Activated T-cell treated with anti-CD3 and anti-CD28 coated beads, Interleukin-2, amount 50 U/mL, for 48 hours (primary cell): ENCODE results near the gene HEBP2.
"Not testable (repeated sequence)": the region's sequence is repeated elsewhere in the genome, so short reads cannot be mapped to it uniquely, and the experiment has no call there.

Source experiments
- DNase-seq, 2 experiments: peaks; one replicate each; pipeline ENCODE4 v3.0.0-alpha.2; 2020

Gene HEBP2, protein sequence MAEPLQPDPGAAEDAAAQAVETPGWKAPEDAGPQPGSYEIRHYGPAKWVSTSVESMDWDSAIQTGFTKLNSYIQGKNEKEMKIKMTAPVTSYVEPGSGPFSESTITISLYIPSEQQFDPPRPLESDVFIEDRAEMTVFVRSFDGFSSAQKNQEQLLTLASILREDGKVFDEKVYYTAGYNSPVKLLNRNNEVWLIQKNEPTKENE

DNA sequence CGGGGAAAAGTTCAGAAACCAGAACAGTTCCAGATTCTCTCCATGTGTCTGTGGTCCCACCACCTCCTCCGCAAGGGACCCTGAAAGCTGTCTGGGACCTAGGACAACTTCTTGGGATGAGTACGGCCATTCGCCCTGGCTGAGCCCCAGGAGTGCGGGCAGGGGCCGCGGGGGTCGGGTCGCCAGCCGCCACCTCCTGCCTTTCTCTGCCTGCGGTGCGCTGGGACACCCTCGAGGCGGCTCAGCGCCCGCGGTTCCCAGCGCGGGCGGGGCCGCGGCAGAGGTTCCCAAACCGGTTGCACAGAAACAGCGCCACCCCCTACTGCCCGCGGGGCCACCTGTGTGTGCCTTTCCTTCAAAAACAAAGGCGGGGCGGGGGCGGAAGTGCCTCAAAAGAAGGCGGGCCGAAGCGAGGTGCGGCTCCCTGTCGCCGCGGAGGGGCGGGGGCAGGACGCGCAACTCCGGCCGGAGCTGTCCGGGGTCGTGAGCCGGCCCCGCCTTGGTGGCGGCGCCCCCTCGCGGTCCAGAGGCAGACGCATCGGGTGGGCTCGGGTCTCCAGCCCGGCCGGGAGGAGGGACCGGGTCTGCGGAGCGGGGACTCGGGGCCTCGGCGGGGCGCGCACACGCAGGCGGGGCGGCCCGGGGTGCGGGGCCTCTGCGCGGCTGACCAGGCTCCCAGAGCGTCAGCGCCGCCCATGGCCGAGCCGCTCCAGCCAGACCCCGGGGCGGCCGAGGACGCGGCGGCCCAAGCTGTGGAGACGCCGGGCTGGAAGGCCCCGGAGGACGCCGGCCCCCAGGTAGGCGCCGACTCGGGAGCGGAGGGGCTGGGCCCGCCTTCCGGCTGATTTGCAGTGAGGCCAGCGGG, at the start of gene HEBP2:
TSS of gene HEBP2 (plus strand) at position 423 of the 865 bp plus-strand sequence. CDS start at position 696, 273 bp downstream.
- DNase-seq, result peak; percentile 86 to 88

DNA sequence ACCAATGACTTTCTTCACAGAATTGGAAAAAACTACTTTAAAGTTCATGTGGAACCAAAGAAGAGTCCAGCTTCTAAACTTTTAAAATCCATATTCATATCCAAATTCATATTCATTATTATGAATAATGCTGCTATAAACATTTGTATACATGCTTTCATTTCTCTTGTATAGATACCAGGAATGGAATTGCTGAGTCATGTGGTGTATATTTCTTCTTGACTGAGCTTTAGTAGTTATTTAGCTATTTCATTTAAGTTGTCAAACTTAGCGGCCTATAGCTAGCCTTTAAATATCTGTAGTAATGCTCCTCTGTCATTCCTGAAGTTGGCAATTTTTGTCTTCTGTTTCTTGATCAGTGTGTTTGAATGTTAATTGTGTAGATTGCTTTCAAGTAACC, 46.1 kb upstream of the HEBP2 start:
- no peak for DNase-seq

DNA sequence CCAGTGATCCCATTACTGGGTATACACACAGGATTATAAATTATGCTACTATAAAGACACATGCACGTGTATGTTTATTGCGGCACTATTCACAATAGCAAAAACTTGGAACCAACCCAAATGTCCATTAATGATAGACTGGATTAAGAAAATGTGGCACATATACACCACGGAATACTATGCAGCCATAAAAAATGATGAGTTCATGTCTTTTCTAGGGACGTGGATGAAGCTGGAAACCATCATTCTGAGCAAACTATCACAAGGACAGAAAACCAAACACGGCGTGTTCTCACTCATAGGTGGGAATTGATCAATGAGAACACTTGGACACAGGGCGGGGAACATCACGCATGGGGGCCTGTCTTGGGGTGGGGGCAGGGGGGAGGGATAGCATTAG, 35.3 kb upstream of the HEBP2 start:
- not testable (repeated sequence) for DNase-seq

DNA sequence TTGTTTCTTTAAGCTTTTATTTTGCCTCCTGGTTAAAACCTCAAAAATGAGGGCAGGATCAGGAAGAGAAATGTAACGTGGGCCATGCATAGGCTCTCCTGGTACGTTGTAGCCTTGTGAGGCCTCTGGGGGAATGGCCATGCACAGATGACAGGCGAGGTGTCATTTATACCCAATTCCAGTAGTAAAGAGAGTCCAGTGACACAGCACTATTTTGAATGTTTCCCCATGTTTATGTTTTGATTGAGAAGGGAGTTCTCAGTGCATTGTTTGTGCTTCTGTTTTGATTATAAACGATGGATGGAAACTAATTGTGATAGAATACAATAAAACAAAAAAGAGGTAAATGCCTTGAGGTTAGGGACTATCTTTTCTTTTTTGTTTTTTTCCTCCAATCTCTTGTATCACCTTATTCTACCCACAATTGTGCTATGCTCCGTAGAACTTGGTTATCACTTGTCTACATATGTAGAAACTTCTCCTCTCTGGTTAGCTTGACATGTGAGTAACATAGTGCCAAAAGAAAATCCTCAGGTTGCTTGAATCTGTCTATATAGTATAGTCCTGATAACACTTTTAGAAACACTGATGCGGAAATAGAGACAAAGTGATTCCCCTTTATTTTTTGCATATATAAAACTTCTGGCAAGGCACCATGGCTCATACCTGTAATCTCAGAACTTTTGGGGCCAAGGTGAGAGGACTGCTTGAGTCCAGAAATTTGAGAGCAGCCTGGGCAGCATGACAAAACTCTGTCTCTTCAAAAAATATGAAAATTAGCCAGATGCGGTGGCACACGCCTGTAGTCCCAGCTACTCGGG, 33.2 kb upstream of the HEBP2 start:
- DNase-seq, result no peak

DNA sequence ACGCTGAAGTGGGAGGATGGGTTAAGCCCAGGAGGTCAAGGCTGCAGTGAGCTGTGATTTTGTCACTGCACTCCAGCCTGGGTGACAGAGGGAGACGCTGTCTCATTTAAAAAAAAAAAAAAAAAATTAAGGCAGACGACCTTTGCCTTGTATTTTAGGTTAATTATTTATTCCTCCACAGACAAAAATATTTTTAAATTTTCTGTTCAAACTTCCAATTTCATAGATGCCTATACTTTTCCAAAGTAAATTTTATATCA, 32.6 kb upstream of the HEBP2 start:
- no peak for DNase-seq

DNA sequence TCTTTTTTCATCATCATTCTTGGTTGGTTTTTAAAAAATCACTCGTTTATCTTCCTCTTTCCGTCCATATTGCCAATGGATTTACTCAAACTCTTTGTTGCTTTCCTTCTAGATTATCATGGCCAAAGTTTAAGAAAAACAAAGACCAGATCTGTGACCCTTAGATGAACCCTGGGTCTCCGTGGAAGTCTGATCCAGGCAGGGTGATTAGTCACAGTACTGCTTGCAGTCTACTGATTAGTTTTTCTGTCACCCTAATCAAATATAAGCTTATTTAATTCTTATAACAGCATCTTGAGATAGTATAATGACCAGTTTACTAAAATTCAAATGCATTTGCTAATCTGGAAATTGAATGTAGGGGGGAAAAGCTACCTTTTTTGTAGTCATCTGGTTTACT, 32.3 kb upstream of the HEBP2 start:
- no peak for DNase-seq

DNA sequence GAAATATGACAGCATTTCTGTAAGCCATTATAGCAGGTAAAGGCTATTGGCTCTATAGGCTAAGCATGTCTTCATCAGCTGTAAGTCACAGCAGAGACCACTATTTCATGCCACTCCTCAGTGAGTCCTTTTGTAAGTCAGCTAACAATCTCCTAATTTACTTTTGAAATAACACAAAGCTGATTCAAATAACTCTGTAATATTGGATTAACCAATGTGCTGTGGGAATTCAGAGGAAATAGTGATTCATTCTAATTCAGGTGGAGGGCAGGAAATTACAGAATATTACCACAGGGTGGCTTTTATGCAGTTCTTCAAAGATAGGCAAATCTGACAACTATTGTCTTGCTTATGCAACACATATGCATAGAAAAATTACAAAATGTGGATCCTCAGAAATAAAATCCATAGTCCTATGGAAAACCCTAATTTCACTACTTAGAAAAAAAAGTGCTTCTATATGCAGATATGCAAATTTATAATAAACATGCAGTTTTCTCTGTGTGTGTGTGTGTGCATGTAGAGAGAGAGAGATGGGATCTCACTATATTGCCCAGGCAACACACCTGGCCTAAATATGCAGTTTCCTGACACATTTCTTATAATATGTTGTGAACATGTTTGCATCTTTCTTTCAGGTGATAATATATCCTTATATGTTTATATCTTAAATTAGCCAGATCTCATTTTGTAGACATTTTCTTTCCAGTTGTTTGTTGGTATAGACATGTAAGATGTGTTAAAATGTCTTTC, 31.1 kb upstream of the HEBP2 start:
- DNase-seq, result no peak

DNA sequence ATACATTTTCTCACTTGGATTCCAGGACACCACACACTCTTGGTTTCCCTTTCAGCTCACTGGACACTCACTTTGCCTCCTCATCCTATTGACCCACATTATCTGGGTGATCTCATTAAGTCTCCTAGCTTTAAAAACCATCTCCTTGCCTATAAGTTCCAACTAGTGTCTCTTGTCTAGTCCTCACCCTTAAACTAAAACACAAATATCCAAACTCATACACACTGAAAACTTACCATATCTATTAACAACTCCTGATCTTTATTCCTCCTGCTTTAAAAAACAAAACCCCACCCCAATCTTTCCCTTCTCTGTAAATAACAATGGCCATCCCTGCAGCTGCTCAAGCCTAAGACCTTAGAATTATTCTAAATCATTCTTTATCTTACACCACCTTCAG, 29.8 kb upstream of the HEBP2 start:
- no peak for DNase-seq

DNA sequence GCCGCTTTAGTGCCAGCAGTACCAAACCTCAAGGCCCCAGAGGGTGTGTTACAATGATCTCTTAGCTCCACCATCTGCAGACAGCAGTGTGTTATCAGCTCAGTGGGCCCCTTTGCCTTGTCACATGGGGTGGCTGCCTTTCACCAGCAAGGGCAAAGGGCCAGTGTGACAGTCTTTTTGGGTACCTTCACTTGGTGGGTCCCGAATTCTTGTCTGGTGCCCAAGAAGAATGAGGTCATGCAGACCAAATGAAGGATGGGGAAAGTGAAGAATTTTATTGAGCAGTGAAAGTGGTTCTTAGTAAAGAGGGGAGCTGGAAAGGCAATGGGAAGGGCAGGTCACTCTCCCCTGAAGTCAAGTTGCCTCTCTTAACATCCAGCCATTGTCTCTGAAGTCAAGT, 29.2 kb upstream of the HEBP2 start:
- no peak for DNase-seq

DNA sequence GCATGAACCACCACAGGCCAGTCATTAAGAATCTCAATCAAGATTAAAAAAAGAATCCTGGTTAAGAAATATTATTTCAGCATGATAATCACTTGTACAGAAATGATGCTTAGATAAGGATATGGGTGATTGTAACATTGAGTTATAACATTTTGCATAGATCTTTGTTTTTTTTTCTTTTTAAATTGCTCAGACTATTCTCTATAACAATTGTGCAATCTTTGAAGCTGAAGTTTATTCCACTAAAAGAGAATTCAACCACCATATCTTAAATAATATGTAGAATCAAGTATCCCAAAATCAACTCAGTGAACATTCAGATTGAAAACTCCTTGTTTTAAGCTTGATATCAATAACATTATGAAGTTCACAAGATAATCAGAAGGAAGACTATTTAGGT, 27.0 kb upstream of the HEBP2 start:
- DNase-seq, result no peak

DNA sequence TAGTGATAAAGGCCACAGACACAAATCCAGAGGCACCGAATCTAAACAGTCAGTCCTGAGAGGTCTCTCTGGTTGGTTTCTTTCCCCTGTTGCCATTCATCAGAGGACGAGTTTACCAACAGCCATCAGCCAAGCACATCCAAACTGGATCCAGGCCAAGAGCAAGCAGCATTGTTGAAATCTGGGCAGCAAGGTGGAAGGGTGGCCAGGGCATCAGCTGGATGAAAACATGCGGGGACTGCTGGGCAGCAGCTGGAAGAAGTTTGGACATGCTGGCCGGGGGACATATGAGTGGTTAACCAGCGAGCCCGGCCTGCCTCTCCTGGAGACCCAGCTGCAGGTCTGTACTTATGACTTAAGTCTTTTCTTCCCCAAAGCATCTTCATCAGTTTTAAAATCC, 26.2 kb upstream of the HEBP2 start, which contains the start of gene SMIM28:
TSS of gene SMIM28 (plus strand) at position 62 of the 400 bp plus-strand sequence. CDS start at position 230, 168 bp downstream.
- no peak for DNase-seq

DNA sequence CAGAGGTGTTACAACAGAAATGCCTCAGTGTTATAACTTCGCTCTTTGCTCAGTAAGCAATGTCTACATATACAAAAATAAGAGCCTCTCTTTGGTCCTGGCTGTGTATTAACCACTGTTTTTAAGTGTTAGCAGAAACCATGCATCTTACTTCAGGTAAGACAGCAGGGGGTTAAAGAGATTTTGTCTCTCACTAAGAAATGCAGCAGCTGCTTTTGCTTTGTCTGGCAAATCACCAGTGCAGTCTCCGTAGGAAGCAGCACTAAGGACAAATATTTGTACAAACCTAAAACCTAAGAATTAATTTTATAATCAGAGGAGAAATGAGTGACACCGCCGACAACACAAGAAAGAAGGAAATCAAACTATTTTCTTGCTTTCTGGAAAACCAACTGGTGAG, 25.6 kb upstream of the HEBP2 start:
- DNase-seq, result no peak

DNA sequence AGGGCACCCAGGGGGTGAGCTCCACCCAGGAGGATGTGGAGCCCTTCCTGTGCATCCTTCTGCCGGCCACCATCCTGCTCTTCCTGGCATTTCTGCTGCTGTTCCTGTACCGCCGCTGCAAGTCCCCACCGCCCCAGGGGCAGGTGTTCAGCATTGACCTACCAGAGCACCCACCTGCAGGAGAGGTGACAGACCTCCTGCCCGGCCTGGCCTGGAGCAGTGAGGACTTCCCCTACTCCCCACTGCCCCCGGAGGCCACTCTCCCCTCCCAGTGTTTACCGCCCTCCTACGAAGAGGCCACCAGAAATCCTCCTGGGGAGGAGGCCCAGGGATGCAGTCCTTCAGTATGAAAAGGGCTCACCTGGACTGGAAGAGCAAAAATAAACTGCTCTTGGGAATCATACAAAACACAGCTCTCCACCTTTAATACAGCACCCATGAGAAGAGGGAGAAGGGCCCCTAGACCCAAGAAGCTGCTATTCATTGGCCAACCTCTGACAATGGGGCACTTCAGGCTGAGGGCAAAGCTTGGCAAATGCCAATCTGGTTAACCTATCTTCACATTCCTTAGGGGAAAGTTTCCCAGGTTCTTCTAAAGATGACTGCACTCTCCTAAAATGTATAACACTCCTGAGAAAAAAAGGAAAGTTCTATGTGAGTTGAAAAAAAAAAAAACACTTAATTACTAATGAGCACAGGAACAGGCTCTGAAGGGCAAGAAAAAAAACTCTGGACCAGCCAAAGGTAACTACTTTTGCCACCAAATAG, 21.3 kb upstream of the HEBP2 start:
- DNase-seq, result no peak

DNA sequence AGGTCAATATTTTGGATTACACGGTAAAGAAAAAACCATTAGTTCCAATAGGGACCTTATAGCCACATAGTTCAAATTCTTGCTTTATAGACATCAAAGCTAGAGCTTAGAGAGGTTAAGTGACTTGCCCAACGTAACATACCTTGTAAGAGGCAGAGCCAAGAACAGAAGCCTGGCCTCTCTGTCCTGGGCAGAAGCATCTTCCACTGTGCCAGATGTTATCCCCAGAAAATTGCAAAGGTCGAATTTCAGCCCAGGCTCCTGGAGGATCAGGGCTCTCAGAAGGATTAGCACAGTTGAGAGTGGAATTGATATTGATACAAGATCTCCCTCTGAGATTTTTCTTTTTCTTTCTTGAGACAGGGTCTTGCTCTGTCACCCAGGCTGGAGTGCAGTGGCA, 20.2 kb upstream of the HEBP2 start:
- no peak for DNase-seq

DNA sequence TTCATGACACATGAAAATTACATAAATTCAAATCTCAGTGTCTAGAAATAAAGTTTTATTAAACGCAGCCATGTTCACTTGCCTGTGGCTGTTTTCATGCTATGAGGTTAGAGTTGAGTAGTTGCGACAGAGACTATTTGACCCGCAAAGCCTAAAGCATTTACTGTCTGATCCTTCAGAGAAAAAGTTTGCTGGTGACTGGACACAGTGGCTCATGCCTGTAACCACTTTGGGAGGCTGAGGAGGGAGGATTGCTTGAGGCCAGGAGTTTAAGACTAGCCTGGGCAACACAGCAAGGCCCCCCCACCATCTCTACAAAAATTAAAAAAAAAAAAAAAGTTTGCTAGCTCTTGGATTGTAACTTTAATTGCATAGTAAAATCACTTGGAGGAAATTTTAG, 17.1 kb upstream of the HEBP2 start:
- DNase-seq, result no peak

DNA sequence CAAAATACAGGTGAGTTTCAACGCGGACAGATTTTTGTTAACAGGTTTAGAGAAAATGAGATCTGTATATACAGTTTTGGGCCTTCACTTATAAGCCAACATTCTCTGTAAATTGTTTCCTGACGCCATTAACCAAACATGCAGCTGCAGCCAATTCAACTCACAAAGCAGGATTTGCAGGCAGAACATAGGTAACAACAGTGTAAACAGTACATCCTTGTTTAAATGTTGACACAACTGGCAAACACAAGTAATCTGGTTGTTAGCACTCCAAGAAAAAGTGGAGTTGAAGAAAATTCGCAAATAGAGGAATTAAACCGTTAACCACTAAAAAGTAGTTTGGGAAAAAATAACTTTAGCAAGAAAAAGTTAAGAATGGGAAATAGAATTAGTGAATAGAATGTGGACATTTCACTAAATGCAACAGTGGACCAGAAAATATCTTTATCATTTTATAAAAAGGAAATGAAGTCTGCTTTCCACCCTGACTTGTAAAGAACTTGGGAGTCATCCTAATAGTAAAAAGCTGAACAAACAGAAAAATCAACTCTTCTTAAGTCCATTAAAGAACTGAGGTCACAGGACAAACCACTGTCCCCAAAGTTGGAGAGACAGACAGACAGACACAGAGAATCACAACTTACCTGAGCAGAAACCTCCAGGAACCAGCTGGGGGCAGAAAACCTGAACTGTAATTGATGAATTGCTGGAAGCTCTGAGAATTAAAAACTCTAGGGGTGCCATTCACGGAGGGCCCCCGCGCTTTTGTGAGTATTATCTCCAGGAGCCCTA, 16.2 kb upstream of the HEBP2 start:
- no peak for DNase-seq

DNA sequence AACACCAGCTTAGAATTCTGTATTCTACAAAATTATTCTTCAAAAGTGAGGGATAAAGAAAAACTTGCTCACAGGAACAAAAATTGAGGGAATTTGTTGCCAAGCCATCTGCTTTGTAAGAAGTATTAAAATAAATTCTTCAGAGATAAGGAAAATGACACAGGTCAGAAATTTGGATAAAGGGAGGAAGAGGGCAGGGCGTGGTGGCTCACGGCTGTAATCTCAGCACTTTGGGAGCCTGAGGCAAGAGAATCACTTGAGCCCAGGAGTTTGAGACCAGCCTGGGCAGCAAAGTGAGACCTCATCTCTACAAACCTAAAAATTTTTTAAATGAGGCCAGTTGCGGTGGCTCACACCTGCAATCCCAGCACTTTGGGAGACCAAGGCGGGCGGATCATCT, 14.5 kb upstream of the HEBP2 start:
- no peak for DNase-seq

DNA sequence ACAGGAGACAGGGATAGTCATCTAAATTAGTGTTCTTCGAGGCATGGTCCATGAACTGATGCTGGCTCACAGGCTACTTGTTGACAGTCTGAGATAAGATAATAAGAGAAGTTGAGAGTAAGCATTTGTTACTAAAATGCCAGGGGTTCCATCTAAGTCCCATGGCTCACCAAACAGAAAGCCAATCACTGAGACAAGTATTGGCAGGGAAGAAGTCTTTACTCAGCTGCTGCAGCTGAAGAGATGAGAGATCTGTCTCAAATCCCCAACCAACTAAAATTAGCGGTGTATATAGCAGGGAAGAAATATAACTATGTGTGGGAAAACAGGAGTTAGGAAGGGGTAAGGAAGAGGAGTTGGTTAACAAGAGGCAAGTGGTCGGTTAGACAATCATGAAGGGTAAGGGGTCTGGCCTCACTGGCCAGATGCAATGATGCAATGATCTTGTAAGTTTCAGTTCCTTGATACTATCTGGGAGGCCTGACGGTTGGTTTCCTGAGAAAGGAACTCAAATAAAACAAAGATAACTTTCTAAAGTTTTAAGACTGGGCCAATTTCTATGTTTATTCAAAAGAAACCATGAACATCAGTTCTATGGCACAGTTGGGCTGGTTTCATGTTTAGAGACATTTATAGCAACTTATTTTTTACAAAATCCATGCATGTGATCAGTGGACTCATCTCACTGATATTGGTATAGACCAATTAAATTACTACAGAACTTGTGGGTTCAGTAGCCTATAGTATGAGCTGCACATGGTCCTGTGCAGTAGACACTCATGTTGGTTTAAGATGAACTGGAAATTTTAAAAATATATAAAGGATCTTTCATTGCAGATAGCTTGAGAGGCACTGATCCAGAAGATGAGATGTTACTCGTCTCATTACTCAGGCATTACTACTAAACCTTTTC, 9.9 kb upstream of the HEBP2 start:
- no peak for DNase-seq

DNA sequence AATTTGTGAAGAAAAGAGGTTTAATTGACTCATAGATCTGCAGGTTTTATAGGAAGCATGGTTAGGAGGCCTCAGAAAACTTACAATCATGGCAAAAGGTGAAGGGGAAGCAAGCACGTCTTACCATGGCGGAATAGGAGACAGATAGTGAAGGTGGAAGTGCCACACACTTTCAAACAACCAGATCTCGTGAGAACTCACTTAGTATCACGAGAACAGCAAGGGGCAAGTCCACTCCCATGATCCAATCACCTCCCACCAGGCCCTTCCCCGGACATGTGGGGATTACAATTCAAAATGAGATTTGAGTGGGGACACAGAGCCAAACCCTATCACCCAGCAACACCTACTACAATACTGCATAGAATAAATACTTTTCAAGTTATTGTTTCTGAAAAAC, 7.3 kb upstream of the HEBP2 start:
- DNase-seq, result no peak
